Measurements from ENCODE around the gene PREB. TPM values are rescaled to one million over a fixed set of nuclear protein-coding genes. Genes with fewer than 3 reads are reported as not detected.
A peak's percentile ranks its signal among the peaks of the same experiment; 100 is the strongest.
"Not testable (repeated sequence)": the region's sequence is repeated elsewhere in the genome, so short reads cannot be mapped to it uniquely, and the experiment has no call there.

The PREB gene
- polyA plus RNA-seq (ENCODE audit: insufficient read length in 4 of 4): 10 to 100 TPM; 44.2 to 58.7 (median 47.3) TPM

DNA sequence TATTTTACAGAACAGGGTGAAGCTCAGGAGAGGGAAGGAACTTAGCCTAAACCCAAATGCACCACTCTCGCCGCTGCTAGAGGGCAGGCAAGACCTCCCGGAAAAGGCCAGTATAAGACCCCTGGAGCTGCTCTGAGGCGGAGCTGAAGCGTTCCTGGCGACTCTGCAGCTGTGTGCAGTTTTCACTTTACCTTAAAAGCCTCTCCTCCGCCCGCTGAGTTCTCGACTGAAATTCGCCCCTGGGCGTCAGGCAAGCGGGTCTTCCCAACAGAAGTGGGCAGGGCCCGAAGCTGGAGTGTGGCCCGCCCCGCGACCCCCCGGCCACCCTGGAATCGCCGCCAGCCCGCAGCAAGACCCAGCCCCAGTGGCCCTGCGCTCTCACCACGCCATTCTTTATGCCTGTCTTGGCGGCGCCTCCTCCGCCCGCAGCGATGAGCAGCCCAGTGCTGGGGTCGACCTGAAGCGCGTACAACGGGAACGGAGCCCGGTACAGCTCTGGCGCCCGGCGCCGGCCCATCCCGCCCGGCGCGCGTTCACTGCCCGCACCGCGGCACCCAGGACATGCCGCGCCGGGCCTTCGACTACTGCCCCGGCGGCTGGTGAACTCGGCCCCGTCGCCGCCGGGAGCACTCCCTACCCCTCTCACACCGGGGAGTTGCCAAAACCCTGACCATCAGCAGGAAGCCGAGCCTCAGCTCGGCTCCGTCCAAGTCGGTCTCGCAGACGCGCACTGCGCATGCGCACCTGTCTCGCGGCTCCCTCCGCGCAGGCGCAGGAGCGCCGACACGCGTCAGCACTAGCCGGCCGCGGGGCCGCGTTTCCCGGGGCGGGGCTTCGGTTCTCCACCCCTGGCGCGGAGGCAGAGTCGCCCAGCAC lies at the start of gene PREB:
Gene PREB, minus strand, starts transcription at position 732 of the 876 bp plus-strand sequence. Its CDS starts 215 bp downstream, at position 517.
- peak; percentile 89 to 94 (median 94) for DNase-seq (ENCODE audit: low read depth in 4 of 4, low spot score in 3 of 4)

GRCh38 chr2:27184115-27184514 lies 49.7 kb upstream of the PREB start:
- no peak for DNase-seq (ENCODE audit: low read depth in 4 of 4, low spot score in 3 of 4)

DNA sequence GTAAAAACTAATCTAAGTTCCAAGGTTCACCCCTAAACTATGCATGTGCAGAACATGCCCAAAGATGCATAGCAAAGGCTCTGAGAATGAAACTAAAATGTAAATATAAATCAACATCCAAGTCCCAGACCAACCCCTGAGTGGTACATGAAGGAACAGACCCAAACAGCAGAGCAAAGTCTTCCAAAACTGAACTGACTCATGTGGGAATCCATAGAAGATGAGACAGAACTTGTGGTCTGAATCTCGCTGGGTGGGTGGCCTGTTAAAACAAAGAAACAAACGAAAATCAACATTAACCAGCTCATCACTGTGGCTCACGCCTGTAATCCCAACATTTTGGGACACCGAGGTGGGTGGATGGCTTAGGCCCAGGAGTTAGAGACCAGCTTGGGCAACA lies 47.9 kb upstream of the PREB start:
- DNase-seq (ENCODE audit: low read depth in 4 of 4, low spot score in 3 of 4): no peak

DNA sequence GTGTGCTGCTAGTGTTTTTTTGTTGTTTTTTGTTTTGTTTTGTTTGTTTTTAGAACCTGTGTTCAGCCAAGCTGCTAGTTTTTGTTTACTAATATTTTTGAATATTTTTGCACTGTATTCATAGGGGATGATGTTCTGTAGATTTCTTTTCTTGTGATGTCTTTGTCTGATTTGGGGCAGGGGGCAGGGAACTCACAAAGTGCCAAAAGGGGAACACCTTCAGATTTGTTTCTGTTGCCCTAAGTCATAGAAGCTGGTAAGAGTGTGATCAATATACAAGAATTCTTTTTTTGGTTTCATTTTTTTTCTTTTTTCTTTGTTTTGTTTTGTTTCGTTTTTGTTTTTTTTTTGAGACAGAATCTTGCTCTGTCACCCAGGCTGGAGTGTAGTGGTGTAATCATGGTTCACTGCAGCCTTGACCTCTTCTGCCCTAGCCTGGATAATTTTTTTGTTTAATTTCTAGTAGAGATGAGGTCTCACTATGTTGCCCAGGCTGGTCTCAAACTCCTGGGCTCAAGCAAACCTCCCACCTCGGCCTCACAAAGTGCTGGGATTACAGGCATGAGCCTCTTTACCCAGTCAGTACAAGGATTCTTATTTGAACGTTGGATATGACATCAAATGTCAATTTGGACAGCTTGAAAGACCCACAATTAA lies 45.0 kb upstream of the PREB start:
- no peak for DNase-seq (ENCODE audit: low read depth in 4 of 4, low spot score in 3 of 4)

GRCh38 chr2:27178469-27178868 lies 44.0 kb upstream of the PREB start:
- DNase-seq (ENCODE audit: low read depth in 4 of 4, low spot score in 3 of 4): no peak

DNA sequence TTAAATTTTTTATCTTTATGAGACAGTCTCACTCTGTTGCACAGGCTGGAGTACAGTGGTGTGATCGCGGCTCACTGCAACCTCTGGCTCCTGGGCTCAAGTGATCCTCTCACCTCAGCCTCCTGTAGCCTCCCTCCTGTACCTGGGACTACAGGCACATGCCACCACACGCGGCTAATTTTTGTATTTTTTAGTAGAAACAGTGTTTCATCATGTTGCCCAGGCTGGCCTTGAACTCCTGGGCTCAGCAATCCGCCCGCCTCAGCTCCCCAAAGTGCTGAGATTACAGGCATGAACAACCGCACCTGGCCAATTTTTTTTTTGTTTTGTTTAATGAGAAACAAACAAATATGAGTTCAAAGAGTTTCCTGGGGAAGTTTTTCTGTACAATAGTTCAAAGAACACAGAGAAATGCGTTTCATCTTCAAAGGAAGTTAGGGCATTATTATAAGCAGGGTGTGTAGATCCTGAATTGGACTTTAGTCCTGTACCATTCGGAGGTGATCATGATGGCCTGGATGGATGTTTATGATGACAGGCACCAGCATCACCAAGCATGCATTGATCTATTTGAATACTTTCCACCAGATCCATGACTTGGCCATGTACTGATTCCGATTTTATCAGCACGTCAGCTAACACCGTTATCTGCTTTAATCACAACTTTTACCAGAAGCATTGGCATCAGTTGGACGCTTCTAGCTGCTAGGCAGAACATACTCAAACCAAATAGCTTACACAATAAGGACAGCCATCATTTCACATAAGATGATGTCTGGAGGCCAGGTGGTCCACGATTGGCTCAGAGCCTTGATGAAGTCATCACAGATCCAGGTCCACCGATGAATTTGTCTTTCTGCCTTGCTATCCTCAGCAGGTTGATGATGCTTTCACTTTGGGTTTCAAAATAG lies 43.3 kb upstream of the PREB start:
- no peak for DNase-seq (ENCODE audit: low read depth in 4 of 4, low spot score in 3 of 4)

DNA sequence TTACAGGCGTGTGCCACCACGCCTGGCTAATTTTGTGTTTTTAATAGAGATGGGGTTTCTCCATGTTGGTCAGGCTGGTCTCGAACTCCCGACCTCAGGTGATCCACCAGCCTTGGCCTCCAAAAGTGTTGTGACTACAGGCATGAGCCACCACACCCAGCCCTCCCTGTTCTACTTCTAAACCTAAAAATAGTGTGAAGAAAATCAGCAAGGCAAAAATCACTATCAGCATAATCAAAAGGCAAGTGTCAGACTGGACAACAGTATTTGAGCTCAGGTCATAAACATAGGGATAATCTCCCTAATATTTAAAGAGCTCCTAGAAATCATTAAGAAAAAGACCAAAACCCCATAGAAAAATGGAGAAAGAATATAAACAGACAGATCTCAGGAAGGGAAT lies 41.3 kb upstream of the PREB start:
- not testable (repeated sequence) for DNase-seq (ENCODE audit: low read depth in 4 of 4, low spot score in 3 of 4)

GRCh38 chr2:27175330-27175729 lies 40.9 kb upstream of the PREB start:
- no peak for DNase-seq (ENCODE audit: low read depth in 4 of 4, low spot score in 3 of 4)

DNA sequence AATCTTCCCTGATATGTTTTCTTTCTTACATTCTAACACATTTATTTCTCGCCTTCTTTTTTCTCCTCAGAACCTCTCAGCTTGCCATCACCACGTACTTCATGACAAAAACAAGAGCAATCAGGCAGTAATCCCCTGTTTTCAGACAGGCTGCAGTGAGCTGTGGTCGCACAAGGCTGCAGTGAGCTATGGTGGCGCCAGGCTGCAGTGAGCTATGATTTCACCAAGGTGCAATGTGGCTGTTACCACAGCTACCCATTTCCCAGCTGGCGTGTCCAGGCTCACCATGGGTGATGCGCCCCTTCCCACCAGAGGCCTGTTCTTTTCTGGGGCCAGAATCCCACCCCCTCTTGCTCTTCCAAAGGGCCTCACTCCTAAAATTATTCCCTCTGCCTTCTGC lies 40.2 kb upstream of the PREB start:
- DNase-seq (ENCODE audit: low read depth in 4 of 4, low spot score in 3 of 4): no peak

GRCh38 chr2:27171351-27171848 lies 37.0 kb upstream of the PREB start:
- no peak for DNase-seq (ENCODE audit: low read depth in 4 of 4, low spot score in 3 of 4)

DNA sequence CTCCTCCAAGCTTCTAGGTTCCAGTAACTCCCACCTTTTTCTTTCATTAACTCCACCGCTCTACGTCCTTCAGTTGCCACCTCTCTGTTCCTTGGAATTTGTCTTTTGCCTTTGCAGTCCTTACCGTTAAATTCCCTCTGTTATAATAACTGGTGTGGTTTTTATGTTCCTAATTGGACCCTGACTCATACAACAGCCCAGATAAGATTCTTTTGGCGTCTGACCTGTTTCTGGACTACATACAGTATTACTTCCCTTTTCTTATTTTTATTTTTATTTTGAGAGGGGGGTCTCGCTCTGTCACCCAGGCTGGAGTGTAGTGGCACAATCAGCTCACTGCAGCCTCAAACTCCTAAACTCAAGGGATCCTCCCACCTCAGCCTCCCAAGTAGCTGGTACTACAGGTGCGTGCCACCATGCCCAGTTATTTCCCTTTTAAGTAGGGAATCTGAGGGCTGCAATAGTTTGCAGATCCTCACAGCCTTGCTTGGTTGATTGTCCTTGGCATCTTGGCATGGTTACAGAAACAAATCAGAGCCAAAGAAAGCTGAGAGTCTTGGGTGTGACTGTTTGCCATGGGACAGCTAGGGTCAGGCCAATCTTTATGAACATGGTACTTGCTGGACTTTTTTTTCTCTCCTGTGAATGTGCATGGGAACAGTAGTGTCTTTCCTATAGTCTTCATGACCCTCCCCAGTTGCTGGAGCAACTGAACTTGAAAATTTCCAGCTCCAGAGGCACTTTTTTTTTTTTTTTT lies 36.3 kb upstream of the PREB start:
- DNase-seq (ENCODE audit: low read depth in 4 of 4, low spot score in 3 of 4): no peak

- no peak for DNase-seq (ENCODE audit: low read depth in 4 of 4, low spot score in 3 of 4)
Observed at GRCh38 chr2:27164960-27165763, 30.7 kb upstream of the PREB start.

- DNase-seq (ENCODE audit: low read depth in 4 of 4, low spot score in 3 of 4): no peak
Observed at GRCh38 chr2:27162151-27163121, 28.0 kb upstream of the PREB start.

- no peak for DNase-seq (ENCODE audit: low read depth in 4 of 4, low spot score in 3 of 4)
Observed at GRCh38 chr2:27160191-27160590, 25.8 kb upstream of the PREB start.

DNA sequence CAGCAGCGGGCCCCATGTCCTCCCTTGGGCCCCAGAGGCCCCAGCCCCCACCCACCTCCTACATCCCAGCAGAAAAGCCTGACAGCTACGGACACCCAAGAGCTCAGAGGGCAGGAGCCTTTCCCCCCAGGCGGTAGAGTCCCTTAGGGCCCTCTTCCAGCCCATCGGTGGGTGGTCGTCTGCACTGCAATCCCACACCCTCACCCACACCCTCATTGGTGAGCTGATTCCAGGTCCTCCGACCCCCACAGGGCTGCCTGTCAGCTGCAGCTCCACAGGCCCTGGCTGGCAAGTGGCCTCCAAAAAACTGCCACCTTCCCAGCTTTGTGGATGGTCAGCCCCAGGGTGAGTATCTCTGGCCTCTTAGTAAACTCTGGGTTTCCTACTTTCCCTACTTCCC lies 24.8 kb upstream of the PREB start:
- DNase-seq (ENCODE audit: low read depth in 4 of 4, low spot score in 3 of 4): no peak

GRCh38 chr2:27158468-27158867 lies 24.0 kb upstream of the PREB start:
- no peak for DNase-seq (ENCODE audit: low read depth in 4 of 4, low spot score in 3 of 4)

DNA sequence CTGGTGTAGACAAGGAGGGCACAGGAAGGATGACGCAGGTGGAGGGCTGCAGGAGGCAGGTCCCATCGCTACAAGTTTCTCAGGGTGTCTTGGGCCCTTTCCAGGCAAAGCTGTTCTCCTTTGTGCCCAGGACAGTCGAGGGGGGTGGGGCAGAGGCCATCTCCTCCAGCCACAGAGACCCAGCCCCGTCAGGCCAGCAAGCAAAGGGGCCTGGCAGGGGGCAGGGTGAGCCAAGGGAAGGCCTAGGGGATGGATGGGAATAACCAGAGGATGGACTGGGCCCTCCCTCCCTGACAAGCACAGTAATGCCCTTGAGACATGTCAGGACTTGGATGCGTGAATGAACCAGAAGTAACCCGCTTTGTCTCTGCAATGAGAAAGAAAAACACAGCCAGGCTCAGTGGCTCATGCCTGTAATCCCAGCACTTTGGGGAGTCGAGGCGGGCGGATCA lies 20.7 kb upstream of the PREB start:
- no peak for DNase-seq (ENCODE audit: low read depth in 4 of 4, low spot score in 3 of 4)

- DNase-seq (ENCODE audit: low read depth in 4 of 4, low spot score in 3 of 4): peak in 3 of 4 donors; percentile 10 to 33 (median 16)
Observed at GRCh38 chr2:27154488-27154887, 20.1 kb upstream of the PREB start.
